Effector memory CD4-positive, alpha-beta T cell (primary cell): Measurements from ENCODE around the gene SLC9A5.

Experiments
- DNase-seq, 3 donors: peaks; one replicate each; pipeline ENCODE4 v3.0.0-alpha.2; 2020
- H3K27ac ChIP-seq: 2 replicates; pipeline ENCODE4 v1.7.0; 2013; ENCODE audit warnings: mild to moderate bottlenecking, low read length, moderate library complexity; ENCODE audit not compliant: insufficient read depth, poor library complexity, severe bottlenecking
- H3K27me3 ChIP-seq: replicated peaks from 2 replicates; pipeline ENCODE4 v1.7.0; 2013; ENCODE audit warnings: mild to moderate bottlenecking, low read length; ENCODE audit not compliant: insufficient read depth, control insufficient read depth, poor library complexity, severe bottlenecking
- H3K36me3 ChIP-seq: 2 replicates; pipeline ENCODE4 v1.7.0; 2013; ENCODE audit warnings: mild to moderate bottlenecking, low read length, moderate library complexity; ENCODE audit not compliant: control insufficient read depth, insufficient read depth
- H3K4me1 ChIP-seq: 2 replicates; pipeline ENCODE4 v1.7.0; 2013; ENCODE audit warnings: low read length, mild to moderate bottlenecking; ENCODE audit not compliant: control insufficient read depth, insufficient read depth, poor library complexity, severe bottlenecking
- H3K4me3 ChIP-seq: 2 replicates; pipeline ENCODE4 v1.7.0; 2013; ENCODE audit warnings: low read length, low read depth, mild to moderate bottlenecking; ENCODE audit not compliant: insufficient read depth, poor library complexity, severe bottlenecking
- H3K9me3 ChIP-seq: 2 replicates; pipeline ENCODE4 v1.7.0; 2013; ENCODE audit warnings: mild to moderate bottlenecking, low read length, moderate library complexity; ENCODE audit not compliant: control insufficient read depth
- total RNA-seq, 3 donors: gene quantifications; one replicate each; lab custom pipeline; 2026; lab: John Stamatoyannopoulos, UW

Gene SLC9A5
- 2.2 to 4.5 (median 2.7) reads per million in 3 donors for total RNA-seq

DNA sequence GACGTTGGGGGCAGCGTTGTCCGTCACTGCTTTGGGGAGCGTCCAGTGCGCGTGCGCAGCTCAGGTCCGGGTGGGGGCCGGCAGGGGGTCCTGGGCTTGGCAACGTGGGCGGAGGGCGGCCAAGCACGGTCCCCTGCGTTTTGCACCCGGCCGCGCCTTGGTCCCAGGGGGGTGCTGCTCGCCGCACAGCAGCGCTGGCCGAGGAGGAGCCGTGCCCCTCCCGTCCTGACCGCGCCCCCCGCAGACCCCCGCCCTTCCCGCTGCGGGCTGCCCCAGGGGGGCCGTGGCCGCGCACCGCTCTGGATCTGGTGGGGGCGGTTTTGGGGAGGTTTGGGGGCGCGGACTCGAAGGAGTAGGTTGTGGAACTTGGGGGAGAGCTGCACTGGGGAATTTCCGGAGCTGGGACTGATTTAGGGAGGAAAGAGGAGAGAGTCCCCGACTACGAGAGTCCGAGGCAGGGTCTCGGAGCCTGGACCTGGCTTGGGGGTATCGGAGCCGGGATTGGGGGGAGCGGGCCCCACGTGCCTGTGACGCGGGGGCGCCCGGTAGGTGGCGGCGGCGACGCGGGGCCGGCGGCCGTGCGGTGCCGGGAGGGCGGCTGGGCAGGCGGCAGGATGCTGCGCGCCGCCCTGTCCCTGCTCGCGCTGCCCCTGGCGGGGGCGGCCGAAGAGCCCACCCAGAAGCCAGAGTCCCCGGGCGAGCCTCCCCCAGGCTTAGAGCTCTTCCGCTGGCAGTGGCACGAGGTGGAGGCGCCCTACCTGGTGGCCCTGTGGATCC is at the start of gene SLC9A5:
Gene SLC9A5, plus strand, starts transcription at position 579 of the 777 bp plus-strand sequence. Its CDS starts 36 bp downstream, at position 615.
- peak within 1 kb of the TSS; percentile 92 for H3K27ac ChIP-seq

GRCh38 chr16:67199011-67199807 is 49.6 kb upstream of the SLC9A5 start, which contains the start of gene ELMO3:
ELMO3 (plus strand) TSS chr16:67199131; CDS start chr16:67199327, 196 bp downstream.
- no peaks in the 10 kb centered on the region for H3K27me3 ChIP-seq
- DNase-seq: no peak
- peak within 1 kb of the TSS; percentile 20 for H3K27ac ChIP-seq
- no peaks in the 10 kb centered on the region for H3K4me1 ChIP-seq
- H3K4me3 ChIP-seq: no peak within 1 kb of the TSS
- no peaks in the 10 kb centered on the region for H3K9me3 ChIP-seq
- H3K36me3 ChIP-seq: peaks cover 65% of the 10 kb centered on the region

More for the DNA sequence above, at the start of gene SLC9A5:
- Histone ChIP-seq H3K4me3 (peak within 1 kb of the TSS; percentile 69), H3K27me3 (peaks cover 4% of the 10 kb centered on the region), H3K4me1 (peaks cover 48% of the 10 kb centered on the region), H3K36me3 (no peaks in the 10 kb centered on the region), H3K9me3 (no peaks in the 10 kb centered on the region)
- DNase-seq: no peak

DNA sequence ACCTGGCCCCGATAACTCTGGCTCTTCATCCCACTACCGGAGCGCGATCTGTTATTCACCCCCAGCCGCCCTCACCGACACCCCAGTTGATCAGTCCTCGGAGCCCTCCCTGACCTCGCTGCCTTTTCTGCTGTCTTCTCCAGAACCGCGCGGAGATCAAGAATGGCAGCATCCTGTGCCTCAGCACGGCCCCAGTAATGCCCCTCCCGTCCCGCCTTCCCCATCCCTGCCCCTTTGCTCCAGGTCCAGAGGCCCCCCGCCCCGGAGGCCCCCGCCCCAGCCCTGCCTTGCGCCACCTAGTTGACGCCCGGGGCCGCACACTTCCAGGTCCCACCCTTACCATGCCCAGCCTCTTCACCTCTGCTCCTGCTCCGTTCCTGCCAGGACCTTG is 49.0 kb upstream of the SLC9A5 start:
- Histone ChIP-seq H3K4me1 (no peaks in the 10 kb centered on the region), H3K27me3 (no peaks in the 10 kb centered on the region), H3K27ac (no peak overlapping the region), H3K9me3 (no peaks in the 10 kb centered on the region), H3K4me3 (no peak overlapping the region), H3K36me3 (peaks cover 59% of the 10 kb centered on the region)
- DNase-seq: no peak

GRCh38 chr16:67200491-67200890 is 48.3 kb upstream of the SLC9A5 start:
- Histone ChIP-seq H3K9me3 (no peaks in the 10 kb centered on the region), H3K4me1 (no peaks in the 10 kb centered on the region), H3K27me3 (no peaks in the 10 kb centered on the region), H3K4me3 (no peak overlapping the region), H3K36me3 (peaks cover 52% of the 10 kb centered on the region), H3K27ac (no peak overlapping the region)
- DNase-seq: no peak

GRCh38 chr16:67201411-67202345 is 47.1 kb upstream of the SLC9A5 start:
- peaks cover 40% of the 10 kb centered on the region for H3K36me3 ChIP-seq
- H3K4me1 ChIP-seq: no peaks in the 10 kb centered on the region

DNA sequence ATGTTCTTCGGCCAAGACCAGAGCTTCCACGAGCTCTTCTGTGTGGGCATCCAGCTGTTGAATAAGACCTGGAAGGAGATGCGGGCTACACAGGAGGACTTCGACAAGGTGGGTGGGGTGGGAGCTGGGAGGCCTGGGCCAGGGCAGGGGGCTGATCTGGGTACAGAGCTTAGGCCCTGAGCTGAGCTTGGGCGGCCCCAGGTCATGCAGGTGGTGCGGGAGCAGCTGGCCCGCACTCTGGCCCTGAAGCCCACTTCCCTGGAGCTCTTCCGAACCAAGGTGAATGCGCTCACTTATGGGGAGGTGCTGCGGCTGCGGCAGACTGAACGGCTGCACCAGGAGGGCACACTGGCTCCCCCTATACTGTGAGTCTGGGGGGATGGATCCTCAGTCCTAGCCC is 46.4 kb upstream of the SLC9A5 start:
- H3K36me3 ChIP-seq: peaks cover 33% of the 10 kb centered on the region
- no peak overlapping the region for H3K27ac ChIP-seq
- no peaks in the 10 kb centered on the region for H3K4me1 ChIP-seq
- H3K4me3 ChIP-seq: no peak overlapping the region
- no peaks in the 10 kb centered on the region for H3K9me3 ChIP-seq
- no peaks in the 10 kb centered on the region for H3K27me3 ChIP-seq
- no peak for DNase-seq

More at GRCh38 chr16:67201411-67202345, 47.1 kb upstream of the SLC9A5 start:
- Histone ChIP-seq H3K9me3 (no peaks in the 10 kb centered on the region), H3K4me3 (no peak overlapping the region), H3K27me3 (no peaks in the 10 kb centered on the region), H3K27ac (no peak overlapping the region)
- no peak for DNase-seq

DNA sequence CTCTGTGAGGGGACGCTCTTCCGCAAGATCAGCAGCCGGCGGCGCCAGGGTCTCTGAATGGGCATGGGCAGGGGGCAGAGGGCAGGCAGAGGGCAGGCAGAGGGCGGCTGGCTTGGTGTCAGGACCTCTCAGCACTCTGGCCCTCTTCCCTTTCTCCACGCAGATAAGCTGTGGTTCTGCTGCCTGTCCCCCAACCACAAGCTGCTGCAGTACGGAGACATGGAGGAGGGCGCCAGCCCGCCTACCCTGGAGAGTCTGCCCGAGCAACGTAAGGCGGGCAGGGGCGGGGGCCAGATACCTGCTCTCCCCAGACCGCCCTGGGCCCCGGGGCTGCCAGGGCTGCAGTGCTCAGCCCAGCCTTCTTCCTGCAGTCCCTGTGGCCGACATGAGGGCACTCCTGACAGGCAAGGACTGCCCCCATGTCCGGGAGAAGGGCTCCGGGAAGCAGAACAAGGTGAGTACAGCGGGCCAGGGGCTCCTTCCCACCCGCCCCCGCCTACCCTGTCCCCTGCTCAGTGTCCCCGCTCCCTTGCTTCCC is 45.8 kb upstream of the SLC9A5 start:
- Histone ChIP-seq H3K36me3 (peaks cover 27% of the 10 kb centered on the region), H3K4me3 (no peak overlapping the region), H3K27ac (no peak overlapping the region), H3K4me1 (no peaks in the 10 kb centered on the region), H3K27me3 (no peaks in the 10 kb centered on the region), H3K9me3 (no peaks in the 10 kb centered on the region)
- DNase-seq: no peak

DNA sequence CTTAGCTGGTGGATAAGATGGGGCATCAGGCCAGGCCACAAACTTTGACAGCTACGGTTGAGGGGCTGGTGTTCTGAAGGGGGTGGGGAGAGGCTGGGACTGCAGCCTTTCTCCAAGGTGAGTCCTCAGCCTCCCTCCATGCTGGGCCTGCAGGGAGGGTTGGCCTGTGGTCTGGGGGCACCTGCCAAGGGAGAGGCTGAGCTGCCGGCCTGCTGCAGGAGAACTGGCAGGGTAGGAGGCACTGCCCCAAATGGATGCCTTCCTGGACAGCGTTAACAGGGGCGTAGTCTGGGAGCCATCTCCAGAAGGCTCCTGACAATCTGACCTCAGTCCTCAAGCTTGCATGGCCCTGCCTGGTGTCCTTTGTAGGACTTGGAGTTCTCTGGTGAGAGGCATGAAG is 44.7 kb upstream of the SLC9A5 start:
- H3K36me3 ChIP-seq: peaks cover 23% of the 10 kb centered on the region
- no peaks in the 10 kb centered on the region for H3K4me1 ChIP-seq
- no peaks in the 10 kb centered on the region for H3K9me3 ChIP-seq
- no peak overlapping the region for H3K27ac ChIP-seq
- H3K4me3 ChIP-seq: no peak overlapping the region
- no peaks in the 10 kb centered on the region for H3K27me3 ChIP-seq
- DNase-seq: no peak

GRCh38 chr16:67206129-67206837 is 42.5 kb upstream of the SLC9A5 start:
- H3K9me3 ChIP-seq: no peaks in the 10 kb centered on the region
- H3K4me3 ChIP-seq: no peak overlapping the region
- no peak overlapping the region for H3K27ac ChIP-seq
- H3K36me3 ChIP-seq: peaks cover 23% of the 10 kb centered on the region
- DNase-seq: no peak
- no peaks in the 10 kb centered on the region for H3K4me1 ChIP-seq
- no peaks in the 10 kb centered on the region for H3K27me3 ChIP-seq
